ENCODE measurements around the gene LIME1. TPM values are rescaled to one million over a fixed set of nuclear protein-coding genes. Genes with fewer than 3 reads are reported as not detected.

Gene LIME1
- total RNA-seq, 1 donor from 2014 or later: 8.1 TPM

DNA sequence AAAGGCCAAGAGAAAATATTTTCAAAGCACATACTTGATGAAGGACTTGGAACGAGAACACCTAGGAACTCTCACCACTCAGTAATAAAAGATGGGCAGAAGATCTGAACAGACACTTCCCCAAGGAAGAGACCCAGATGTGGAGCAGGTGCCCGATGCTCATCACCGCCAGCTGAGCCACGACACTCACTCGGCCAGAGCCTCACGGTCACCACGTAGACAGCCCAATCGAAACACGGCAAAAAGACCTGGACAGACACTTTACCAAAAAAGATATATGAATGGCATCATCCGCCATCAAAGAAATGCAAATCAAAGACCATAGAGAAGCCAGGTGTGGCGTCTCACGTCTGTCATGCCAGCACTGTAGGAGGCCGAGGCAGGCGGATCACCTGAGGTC, 44.7 kb downstream of the LIME1 start:
- DNase-seq (ENCODE audit: low spot score) (no peak), ATAC-seq (no peak)
- intact Hi-C loops (cut with DNase I): no loop called here

DNA sequence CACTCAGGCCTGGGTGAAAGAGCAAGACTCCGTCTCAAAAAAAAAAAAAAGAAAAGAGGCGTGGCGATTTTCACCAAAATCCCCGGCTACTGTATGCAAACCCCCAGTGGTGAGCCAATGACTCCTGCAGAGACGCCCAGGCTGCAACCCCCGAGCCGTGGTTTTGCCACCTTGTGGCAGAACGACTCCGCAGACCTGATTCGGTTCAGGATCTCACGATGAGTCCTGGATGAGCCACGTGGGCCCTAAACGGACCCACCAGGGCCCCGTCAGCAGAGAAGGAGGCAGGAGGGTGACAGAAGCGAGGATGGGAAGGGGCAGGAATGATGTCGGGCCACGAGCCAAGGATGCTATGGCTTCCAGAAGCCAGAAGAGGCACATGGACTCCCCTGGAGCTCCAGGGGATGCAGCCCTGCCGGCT, 45.6 kb downstream of the LIME1 start:
- ATAC-seq (no peak), DNase-seq (ENCODE audit: low spot score) (no peak)
- intact Hi-C loops (cut with DNase I): no loop called here

DNA sequence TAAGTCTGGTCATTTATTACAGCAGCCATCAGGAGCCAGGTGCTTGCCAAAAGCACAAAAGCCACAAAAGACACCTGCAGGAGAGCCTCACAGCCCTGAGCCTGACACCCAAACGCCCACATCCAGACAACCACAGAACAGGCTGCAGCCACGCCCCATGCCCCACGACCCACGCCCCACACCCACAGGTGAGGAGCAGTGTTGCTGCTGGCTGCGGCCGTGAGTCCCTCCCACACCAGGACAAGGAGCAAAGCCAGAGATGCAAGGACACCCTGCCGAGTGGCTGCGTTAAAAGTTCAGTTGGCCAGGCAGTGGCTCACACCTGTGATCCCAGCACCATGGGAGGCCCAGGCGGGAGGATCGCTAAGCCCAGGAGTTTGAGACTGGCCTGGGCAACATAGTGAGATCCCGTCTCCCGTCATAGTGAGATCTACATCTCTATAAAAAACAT, 46.1 kb downstream of the LIME1 start:
- DNase-seq (ENCODE audit: low spot score) (no peak), ATAC-seq (no peak)
- intact Hi-C loops (cut with DNase I): no loop called here

DNA sequence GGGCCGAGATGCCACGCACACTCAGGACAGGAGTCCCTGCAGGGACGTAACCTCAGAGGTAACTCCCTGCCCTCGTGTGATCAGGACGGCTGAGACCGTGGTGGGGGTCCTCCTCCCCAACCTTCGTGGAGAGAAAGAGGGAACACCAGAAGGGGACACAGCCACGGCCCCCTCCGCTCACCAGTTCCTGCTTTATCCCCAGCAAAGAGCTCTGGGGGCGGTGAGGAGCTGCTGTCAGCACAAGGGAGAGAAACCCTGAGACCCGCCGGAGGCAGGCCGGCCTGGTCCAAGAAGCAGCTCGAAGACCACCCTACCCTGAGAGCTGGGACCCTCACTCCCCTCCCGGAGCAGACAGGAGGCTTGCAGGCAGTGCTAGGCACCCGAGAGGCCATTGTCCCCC, 47.5 kb downstream of the LIME1 start:
- intact Hi-C loops (cut with DNase I): no loop called here
- no peak for DNase-seq (ENCODE audit: low spot score)
- ATAC-seq: no peak

DNA sequence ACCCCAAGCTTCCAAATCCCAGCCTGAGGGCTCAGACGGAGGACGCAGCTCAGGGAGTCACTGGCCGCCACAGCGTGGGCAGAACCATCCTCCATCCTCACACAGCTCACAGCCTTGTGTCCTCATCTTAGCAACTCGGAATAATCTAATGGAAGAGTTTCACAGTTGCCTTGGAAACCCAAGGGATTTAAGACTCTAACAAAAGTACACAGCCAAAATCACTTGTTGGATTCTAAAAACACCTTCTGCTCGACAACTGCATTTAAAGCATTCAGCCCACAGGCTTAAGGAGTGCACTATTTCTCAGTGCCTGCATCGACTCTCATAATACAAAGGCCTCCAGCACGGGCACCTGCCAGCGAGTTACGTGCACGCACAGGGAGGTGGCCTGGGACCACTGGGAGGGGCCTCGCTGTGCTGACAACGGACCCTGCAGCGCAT, 49.2 kb downstream of the LIME1 start:
- ATAC-seq (peak; percentile 42), DNase-seq (ENCODE audit: low spot score) (no peak)
- intact Hi-C loops (cut with DNase I): no loop called here

DNA sequence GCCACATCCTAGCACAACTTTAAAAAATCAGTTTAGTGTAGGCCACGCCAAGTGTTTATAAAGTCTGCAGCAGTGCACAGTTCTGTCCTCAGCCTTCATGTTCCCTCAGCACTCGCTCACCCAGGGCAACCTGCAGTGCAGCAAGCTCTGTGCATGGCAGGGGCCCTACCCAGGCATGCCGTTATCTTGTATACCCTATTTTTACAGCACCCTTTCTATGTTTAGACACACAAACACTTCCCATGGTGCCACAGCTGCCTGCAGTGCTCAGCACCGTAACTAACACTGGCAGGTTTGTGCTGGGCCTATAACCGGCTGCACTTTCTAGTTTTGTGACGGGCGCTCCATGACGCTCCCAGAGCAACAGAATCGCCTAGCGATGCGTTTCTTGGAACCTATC, 50.8 kb downstream of the LIME1 start:
- DNase-seq (ENCODE audit: low spot score) (no peak), ATAC-seq (no peak)
- intact Hi-C loops (cut with DNase I): no loop called here

DNA sequence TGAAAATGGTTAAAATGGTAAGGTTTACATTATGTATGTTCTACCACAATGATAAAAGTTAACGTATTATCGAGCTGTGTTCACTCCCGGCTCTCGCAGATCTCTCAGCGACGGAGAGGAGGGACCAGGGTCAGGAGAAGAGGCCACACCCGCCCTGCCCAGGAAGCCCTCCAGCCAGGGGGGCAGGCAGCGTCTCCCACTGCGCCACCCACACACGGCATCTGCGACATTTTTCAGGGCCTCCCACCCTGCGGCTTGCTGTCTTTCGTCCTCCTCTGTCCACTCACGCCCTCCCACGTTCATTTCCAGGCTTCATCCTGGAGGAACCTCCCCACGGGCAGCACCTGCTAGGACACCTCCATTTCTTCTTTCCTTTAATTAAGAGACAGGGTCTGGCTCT, 51.3 kb downstream of the LIME1 start:
- no peak for DNase-seq (ENCODE audit: low spot score)
- intact Hi-C loops (cut with DNase I): no loop called here
- ATAC-seq: no peak

Other genes with a start within 250 kb of the LIME1 start
- 0.45 TPM for gene EEF1A2, start 237.6 kb upstream of the LIME1 start, total RNA-seq
- 257 TPM for gene PPDPF, start 215.9 kb upstream of the LIME1 start, total RNA-seq
- gene PTK6, start 199.3 kb upstream of the LIME1 start, total RNA-seq: 0.13 TPM
- gene SRMS, start 188.9 kb upstream of the LIME1 start, total RNA-seq: not detected
- gene FNDC11, start 182.5 kb upstream of the LIME1 start, total RNA-seq: 0.94 TPM
- 21.4 TPM for gene HELZ2, start 162.4 kb upstream of the LIME1 start, total RNA-seq
- gene GMEB2, start 109.6 kb upstream of the LIME1 start, total RNA-seq: 11.1 TPM
- gene STMN3, start 83.2 kb upstream of the LIME1 start, total RNA-seq: 19.7 TPM
- 34.1 TPM for gene RTEL1, start 78.4 kb upstream of the LIME1 start, total RNA-seq
- gene TNFRSF6B, start 40.0 kb upstream of the LIME1 start, total RNA-seq: 6.1 TPM
- gene ARFRP1, start 28.7 kb upstream of the LIME1 start, total RNA-seq: 49.1 TPM
- 23.8 TPM for gene ZGPAT, start 28.6 kb upstream of the LIME1 start, total RNA-seq
- 73.0 TPM for gene SLC2A4RG, start 3.1 kb downstream of the LIME1 start, total RNA-seq
- 30.2 TPM for gene ZBTB46, start 94.6 kb downstream of the LIME1 start, total RNA-seq
- gene ABHD16B, start 124.8 kb downstream of the LIME1 start, total RNA-seq: not detected
- gene TPD52L2, start 128.6 kb downstream of the LIME1 start, total RNA-seq: 69.1 TPM
- gene DNAJC5, start 158.5 kb downstream of the LIME1 start, total RNA-seq: 30.1 TPM
- gene UCKL1, start 219.8 kb downstream of the LIME1 start, total RNA-seq: 50.8 TPM
- 13.6 TPM for gene ZNF512B, start 233.3 kb downstream of the LIME1 start, total RNA-seq
- gene SAMD10, start 243.0 kb downstream of the LIME1 start, total RNA-seq: 2.9 TPM
- gene PRPF6, start 244.5 kb downstream of the LIME1 start, total RNA-seq: 60.4 TPM